HepG2 (cell line): ENCODE measurements around the gene ANKRD61. TPM values are rescaled to one million over a fixed set of nuclear protein-coding genes. Genes with fewer than 3 reads are reported as not detected.

Experiments
- CEBPB ChIP-seq: IDR thresholded peaks from 2 replicates; pipeline ENCODE4 v1.6.1; 2011; ENCODE audit warnings: low read depth, low read length, improper control_type of control experiment, borderline replicate concordance
- HDAC2 ChIP-seq: sonication (generic); formaldehyde crosslinking; IDR thresholded peaks from 2 replicates; pipeline ENCODE4 v1.4.0; 2020; ENCODE audit warnings: missing genetic modification reagents
- NFRKB ChIP-seq: fragments of 450-650 bp; IDR thresholded peaks from 2 replicates; pipeline ENCODE4 v1.6.1; 2017
- PHF5A ChIP-seq: IDR thresholded peaks from one replicate; pipeline ENCODE4 v1.6.1; 2018; ENCODE audit warnings: low read depth, missing genetic modification reagents; ENCODE audit not compliant: unreplicated experiment
- RARA ChIP-seq: IDR thresholded peaks from 2 replicates; pipeline ENCODE4 v1.6.1; 2016; ENCODE audit warnings: missing genetic modification reagents, missing compliant biosample characterization
- RCOR2 ChIP-seq: IDR thresholded peaks from 2 replicates; pipeline ENCODE4 v1.6.1; 2016; ENCODE audit warnings: missing biosample characterization, missing genetic modification reagents
- RFX1 ChIP-seq: fragments of 450-650 bp; IDR thresholded peaks from 2 replicates; pipeline ENCODE4 v1.6.1; 2017
- TMF1 ChIP-seq: sonication (generic); formaldehyde crosslinking; IDR thresholded peaks from 2 replicates; pipeline ENCODE4 v1.8.1; 2022; ENCODE audit warnings: low read depth, missing genetic modification reagents
- ZNF24 ChIP-seq: fragments of 450-650 bp; IDR thresholded peaks from 2 replicates; pipeline ENCODE4 v1.6.1; 2017; ENCODE audit warnings: antibody characterized with exemption, mild to moderate bottlenecking
- ZNF589 ChIP-seq: sonication (generic); formaldehyde crosslinking; conservative IDR thresholded peaks from 2 replicates; pipeline ENCODE4 v1.8.0; 2022; ENCODE audit warnings: mild to moderate bottlenecking, moderate library complexity, missing genetic modification reagents
- ZNF766 ChIP-seq: sonication (generic); formaldehyde crosslinking; IDR thresholded peaks from 2 replicates; pipeline ENCODE4 v1.5.0; 2020; ENCODE audit warnings: missing genetic modification reagents, borderline replicate concordance
- polyA plus RNA-seq, 8 experiments: library from polyadenylated mRNA; depleted of rRNA in 3 of 8; stranded (reverse) in 7 of 8; unstranded in 1 of 8; fragments of >200 nt; fragmentation: Illumina TruSeq in 4 of 8; extraction: Trizol in 4 of 8; gene quantifications; 2 replicates each; pipeline versions ENCODE4 v1.2.1 to v1.2.3, GENCODE V29; 2011 to 2016; ENCODE audit warnings: low read depth in 4 of 8, missing spikeins in 1 of 8, mixed read lengths in 1 of 8; ENCODE audit not compliant: insufficient read depth in 1 of 8
- total RNA-seq, 5 experiments: library from RNA; depleted of rRNA; stranded (reverse); fragments of >200 nt; fragmentation: Illumina TruSeq; extraction: Trizol; gene quantifications; 2 replicates each; pipeline ENCODE4 v1.2.3, GENCODE V29; 2016; ENCODE audit warnings: low read depth in 1 of 5
- TF ChIP-seq, protein P1 (sequence below), 2 experiments: sonication (generic) in 1 of 2; formaldehyde crosslinking in 1 of 2; IDR thresholded peaks; 2 replicates each; pipeline versions ENCODE4 v1.4.0 to v1.6.1; 2016 to 2020; ENCODE audit warnings: borderline replicate concordance in 1 of 2, low read depth in 1 of 2, mild to moderate bottlenecking in 1 of 2, missing genetic modification reagents in 1 of 2
- TF ChIP-seq, protein P2 (sequence below): sonication (generic); formaldehyde crosslinking; IDR thresholded peaks from 2 replicates; pipeline ENCODE4 v1.5.0; 2020; ENCODE audit warnings: missing genetic modification reagents
- TF ChIP-seq, protein P3 (sequence below), 2 experiments: sonication (generic) in 1 of 2; formaldehyde crosslinking in 1 of 2; IDR thresholded peaks; 2 replicates each; pipeline versions ENCODE4 v1.6.1 to v1.9.0; 2014 to 2022; ENCODE audit warnings: antibody characterized with exemption in 1 of 2, borderline replicate concordance in 1 of 2, inconsistent platforms in 1 of 2, low read depth in 1 of 2, missing genetic modification reagents in 1 of 2

The ANKRD61 gene
- total and polyA plus RNA-seq, 2 of the 13 experiments (the other 11 are each of a cell fraction or from before 2014, with no cell fraction given): 0.13 TPM; not detected in 1

DNA sequence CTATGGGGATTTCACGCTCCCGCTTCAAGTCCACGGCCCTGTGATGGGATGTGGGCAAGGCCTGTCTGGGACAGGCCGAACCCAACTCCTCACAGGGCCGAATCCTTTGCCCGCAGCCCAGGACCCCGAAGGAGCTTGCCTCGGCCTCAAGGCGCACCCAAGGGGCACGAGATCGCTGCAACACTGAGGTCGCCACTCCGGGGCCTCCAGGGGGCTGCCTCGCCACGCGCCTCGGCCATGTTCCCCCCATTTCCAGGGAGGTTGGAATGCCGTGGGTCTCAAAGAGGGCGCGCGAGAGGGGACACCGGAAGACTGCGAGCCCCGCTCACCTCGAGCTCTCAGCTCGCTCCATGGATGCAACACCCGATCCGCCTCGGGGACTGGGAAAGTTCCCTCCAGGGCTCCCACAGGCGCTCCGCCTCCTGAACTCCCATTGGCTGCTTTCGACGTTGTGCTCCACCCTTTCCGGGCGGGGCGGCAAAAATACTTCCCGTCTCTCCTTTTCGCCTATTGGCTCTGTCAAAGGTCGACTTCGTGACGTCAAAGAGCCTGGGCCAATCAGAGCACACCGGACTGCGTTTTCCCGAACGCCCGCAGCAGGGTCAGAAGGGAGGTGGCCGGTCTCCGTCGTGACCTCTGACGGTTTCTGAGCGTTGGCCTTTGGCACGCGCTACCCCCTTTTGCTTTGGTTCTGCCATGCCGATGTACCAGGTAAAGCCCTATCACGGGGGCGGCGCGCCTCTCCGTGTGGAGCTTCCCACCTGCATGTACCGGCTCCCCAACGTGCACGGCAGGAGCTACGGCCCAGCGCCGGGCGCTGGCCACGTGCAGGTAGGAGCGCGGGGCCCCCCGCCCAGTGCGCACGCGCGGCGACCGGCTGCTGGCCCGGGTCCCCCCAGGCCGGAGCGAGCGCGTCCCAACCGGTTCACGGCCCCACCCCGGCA is 22.2 kb upstream of the ANKRD61 start, which contains the start of the genes AIMP2 and PMS2 (continued):
- TF ChIP-seq, protein P1, sequence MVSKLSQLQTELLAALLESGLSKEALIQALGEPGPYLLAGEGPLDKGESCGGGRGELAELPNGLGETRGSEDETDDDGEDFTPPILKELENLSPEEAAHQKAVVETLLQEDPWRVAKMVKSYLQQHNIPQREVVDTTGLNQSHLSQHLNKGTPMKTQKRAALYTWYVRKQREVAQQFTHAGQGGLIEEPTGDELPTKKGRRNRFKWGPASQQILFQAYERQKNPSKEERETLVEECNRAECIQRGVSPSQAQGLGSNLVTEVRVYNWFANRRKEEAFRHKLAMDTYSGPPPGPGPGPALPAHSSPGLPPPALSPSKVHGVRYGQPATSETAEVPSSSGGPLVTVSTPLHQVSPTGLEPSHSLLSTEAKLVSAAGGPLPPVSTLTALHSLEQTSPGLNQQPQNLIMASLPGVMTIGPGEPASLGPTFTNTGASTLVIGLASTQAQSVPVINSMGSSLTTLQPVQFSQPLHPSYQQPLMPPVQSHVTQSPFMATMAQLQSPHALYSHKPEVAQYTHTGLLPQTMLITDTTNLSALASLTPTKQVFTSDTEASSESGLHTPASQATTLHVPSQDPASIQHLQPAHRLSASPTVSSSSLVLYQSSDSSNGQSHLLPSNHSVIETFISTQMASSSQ (IDR thresholded peaks at IDR 0.05; ENCODE audit: low read depth): no peak
- TF ChIP-seq, protein P1 (CRISPR knock-in tag; IDR thresholded peaks at IDR 0.05; ENCODE audit: borderline replicate concordance): peak; percentile 89
- TF ChIP-seq, protein P2, sequence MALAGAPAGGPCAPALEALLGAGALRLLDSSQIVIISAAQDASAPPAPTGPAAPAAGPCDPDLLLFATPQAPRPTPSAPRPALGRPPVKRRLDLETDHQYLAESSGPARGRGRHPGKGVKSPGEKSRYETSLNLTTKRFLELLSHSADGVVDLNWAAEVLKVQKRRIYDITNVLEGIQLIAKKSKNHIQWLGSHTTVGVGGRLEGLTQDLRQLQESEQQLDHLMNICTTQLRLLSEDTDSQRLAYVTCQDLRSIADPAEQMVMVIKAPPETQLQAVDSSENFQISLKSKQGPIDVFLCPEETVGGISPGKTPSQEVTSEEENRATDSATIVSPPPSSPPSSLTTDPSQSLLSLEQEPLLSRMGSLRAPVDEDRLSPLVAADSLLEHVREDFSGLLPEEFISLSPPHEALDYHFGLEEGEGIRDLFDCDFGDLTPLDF (CRISPR knock-in tag): peak; percentile 90
- TF ChIP-seq PHF5A (CRISPR knock-in tag) (peak; percentile 99), RFX1 (no peak), NFRKB (0 out of 2 replicates have a peak, but pooled peaks have one; percentile 22), ZNF589 (peak; percentile 99), RCOR2 (CRISPR knock-in tag) (no peak; the same call in 1 of the 2 replicates), ZNF24 (peak; percentile 67; the same call in 1 of the 2 replicates), ZNF766 (peak; percentile 100), CEBPB (no peak), TMF1 (CRISPR knock-in tag) (peak; percentile 98), HDAC2 (CRISPR knock-in tag) (peak; percentile 72), RARA (CRISPR knock-in tag) (peak; percentile 76)
- TF ChIP-seq, protein P3, sequence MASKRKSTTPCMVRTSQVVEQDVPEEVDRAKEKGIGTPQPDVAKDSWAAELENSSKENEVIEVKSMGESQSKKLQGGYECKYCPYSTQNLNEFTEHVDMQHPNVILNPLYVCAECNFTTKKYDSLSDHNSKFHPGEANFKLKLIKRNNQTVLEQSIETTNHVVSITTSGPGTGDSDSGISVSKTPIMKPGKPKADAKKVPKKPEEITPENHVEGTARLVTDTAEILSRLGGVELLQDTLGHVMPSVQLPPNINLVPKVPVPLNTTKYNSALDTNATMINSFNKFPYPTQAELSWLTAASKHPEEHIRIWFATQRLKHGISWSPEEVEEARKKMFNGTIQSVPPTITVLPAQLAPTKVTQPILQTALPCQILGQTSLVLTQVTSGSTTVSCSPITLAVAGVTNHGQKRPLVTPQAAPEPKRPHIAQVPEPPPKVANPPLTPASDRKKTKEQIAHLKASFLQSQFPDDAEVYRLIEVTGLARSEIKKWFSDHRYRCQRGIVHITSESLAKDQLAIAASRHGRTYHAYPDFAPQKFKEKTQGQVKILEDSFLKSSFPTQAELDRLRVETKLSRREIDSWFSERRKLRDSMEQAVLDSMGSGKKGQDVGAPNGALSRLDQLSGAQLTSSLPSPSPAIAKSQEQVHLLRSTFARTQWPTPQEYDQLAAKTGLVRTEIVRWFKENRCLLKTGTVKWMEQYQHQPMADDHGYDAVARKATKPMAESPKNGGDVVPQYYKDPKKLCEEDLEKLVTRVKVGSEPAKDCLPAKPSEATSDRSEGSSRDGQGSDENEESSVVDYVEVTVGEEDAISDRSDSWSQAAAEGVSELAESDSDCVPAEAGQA (IDR thresholded peaks at IDR 0.05; ENCODE audit: low read depth): peak; percentile 73
- TF ChIP-seq, protein P3 (CRISPR knock-in tag; IDR thresholded peaks at IDR 0.05; ENCODE audit: borderline replicate concordance): peak; percentile 98
